Vagina (tissue), 2 donors: ENCODE measurements around the gene BRD2. TPM values are rescaled to one million over a fixed set of nuclear protein-coding genes. Genes with fewer than 3 reads are reported as not detected.

Experiments used
- DNase-seq, 2 donors: peaks; one replicate each; pipeline ENCODE4 v3.0.0-alpha.2; 2017; ENCODE audit errors: extremely low spot score in 2 of 2
- H3K27ac ChIP-seq: fragments of 200-600 bp; sonication (generic); one replicate; pipeline ENCODE4 v1.5.1; 2019
- H3K27me3 ChIP-seq: fragments of 200-600 bp; sonication (generic); one replicate; pipeline ENCODE4 v1.5.1; 2019
- H3K36me3 ChIP-seq, 2 donors: fragments of 200-600 bp; sonication (generic); one replicate each; pipeline ENCODE4 v1.5.1; 2017 to 2019
- H3K4me1 ChIP-seq: fragments of 200-600 bp; sonication (generic); one replicate; pipeline ENCODE4 v1.5.1; 2019
- H3K4me3 ChIP-seq, 2 donors: fragments of 200-600 bp; sonication (generic); 1 replicate in 1 of 2; 2 replicates in 1 of 2; pipeline ENCODE4 v1.5.1; 2016 to 2019
- H3K9me3 ChIP-seq: fragments of 200-600 bp; sonication (generic); one replicate; pipeline ENCODE4 v1.5.1; 2019
- CTCF ChIP-seq, 3 experiments: fragments of 450-650 bp in 2 of 3; fragments of 200-600 bp in 1 of 3; sonication (generic) in 1 of 3; IDR thresholded peaks; one replicate each; pipeline ENCODE4 v1.5.1; 2017 to 2019; ENCODE audit warnings: antibody characterized with exemption in 3 of 3, mild to moderate bottlenecking in 2 of 3, moderate library complexity in 2 of 3
- POLR2A ChIP-seq, 2 donors: fragments of 450-650 bp; IDR thresholded peaks; one replicate each; pipeline ENCODE4 v1.6.1; 2017; ENCODE audit warnings: antibody characterized with exemption in 2 of 2, mild to moderate bottlenecking in 2 of 2, moderate library complexity in 2 of 2
- POLR2AphosphoS5 ChIP-seq, 2 donors: sonication (generic); formaldehyde crosslinking; IDR thresholded peaks; one replicate each; pipeline ENCODE4 v1.9.0; 2017; ENCODE audit warnings: antibody characterized with exemption in 2 of 2, mild to moderate bottlenecking in 2 of 2, low read depth in 1 of 2; ENCODE audit not compliant: insufficient read depth in 1 of 2
- intact Hi-C: fragments of 100-400 bp; cut with DNase I; formaldehyde crosslinking; loops from one replicate; pipeline ENCODE4 v1.15.1; 2023
- total RNA-seq: library from RNA; depleted of rRNA; stranded (reverse); fragments of >200 nt; gene quantifications from one replicate; pipeline ENCODE4 v1.2.3, GENCODE V29; 2016

BRD2 gene
- total RNA-seq, 1 donor from 2014 or later, result 125 TPM

DNA sequence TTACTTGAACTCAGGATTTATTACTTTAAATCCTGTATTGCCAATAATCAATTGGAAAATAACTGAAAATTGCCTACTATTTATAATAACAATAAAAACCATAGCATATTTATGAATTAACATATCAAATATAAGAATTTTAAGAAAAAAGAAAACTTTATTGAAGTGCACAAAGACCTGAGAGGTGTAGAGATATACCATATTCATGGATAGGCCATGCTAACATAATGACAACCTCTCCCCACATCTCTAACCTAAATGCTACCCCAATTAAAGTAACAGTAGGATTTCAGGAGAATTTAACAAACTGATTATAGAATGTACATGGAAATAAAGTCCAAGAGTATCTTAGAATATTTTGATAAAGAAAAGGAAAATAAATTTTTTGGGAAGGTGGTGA lies 22.4 kb upstream of the BRD2 start:
- Histone ChIP-seq H3K27me3 (no peaks in the 10 kb centered on the region), H3K4me3 (no peak overlapping the region), H3K27ac (no peak overlapping the region), H3K36me3 (no peaks in the 10 kb centered on the region), H3K9me3 (no peaks in the 10 kb centered on the region), H3K4me1 (no peaks in the 10 kb centered on the region)
- DNase-seq, result no peak
- intact Hi-C loops, result no loop called here
- TF ChIP-seq CTCF (IDR thresholded peaks at IDR 0.05) (no peak), POLR2AphosphoS5 (IDR thresholded peaks at IDR 0.05; ENCODE audit: insufficient read depth in 1 of 2, low read depth in 1 of 2) (no peak), POLR2A (IDR thresholded peaks at IDR 0.05) (no peak)

DNA sequence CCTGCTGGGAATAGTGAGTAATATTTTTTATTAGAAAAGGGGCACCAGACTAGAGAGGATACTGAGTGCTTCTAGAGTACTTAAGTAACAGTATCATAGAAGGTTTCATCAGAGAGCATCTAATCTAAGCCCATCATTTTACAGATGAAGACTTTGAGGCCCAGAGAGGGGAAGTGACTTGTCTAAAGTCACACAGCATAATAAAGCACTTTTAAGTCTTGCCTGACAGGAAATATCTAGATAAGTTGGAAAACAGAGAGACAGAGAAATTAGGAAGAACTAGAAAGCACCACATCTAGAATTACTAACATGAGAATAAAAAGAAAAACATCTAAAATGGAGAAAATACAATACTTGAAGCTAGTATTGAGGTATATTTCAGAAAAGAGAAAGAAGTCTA lies 21.5 kb upstream of the BRD2 start:
- TF ChIP-seq POLR2A (IDR thresholded peaks at IDR 0.05) (no peak), CTCF (IDR thresholded peaks at IDR 0.05) (no peak)
- Histone ChIP-seq H3K9me3 (no peaks in the 10 kb centered on the region), H3K36me3 (no peaks in the 10 kb centered on the region), H3K4me1 (no peaks in the 10 kb centered on the region), H3K4me3 (no peak overlapping the region), H3K27me3 (no peaks in the 10 kb centered on the region), H3K27ac (no peak overlapping the region)
- no peak for DNase-seq
- intact Hi-C loops, result no loop called here

GRCh38 chr6:32947552-32948465 lies 20.6 kb upstream of the BRD2 start:
- Histone ChIP-seq H3K4me1 (no peaks in the 10 kb centered on the region), H3K9me3 (no peaks in the 10 kb centered on the region), H3K36me3 (no peaks in the 10 kb centered on the region), H3K4me3 (no peak overlapping the region), H3K27me3 (no peaks in the 10 kb centered on the region), H3K27ac (no peak overlapping the region)
- intact Hi-C loops, result no loop called here
- no peak for TF ChIP-seq CTCF (IDR thresholded peaks at IDR 0.05)
- no peak for TF ChIP-seq POLR2A (IDR thresholded peaks at IDR 0.05)
- TF ChIP-seq POLR2AphosphoS5 (IDR thresholded peaks at IDR 0.05; ENCODE audit: insufficient read depth in 1 of 2, low read depth in 1 of 2), result no peak
- no peak for DNase-seq

DNA sequence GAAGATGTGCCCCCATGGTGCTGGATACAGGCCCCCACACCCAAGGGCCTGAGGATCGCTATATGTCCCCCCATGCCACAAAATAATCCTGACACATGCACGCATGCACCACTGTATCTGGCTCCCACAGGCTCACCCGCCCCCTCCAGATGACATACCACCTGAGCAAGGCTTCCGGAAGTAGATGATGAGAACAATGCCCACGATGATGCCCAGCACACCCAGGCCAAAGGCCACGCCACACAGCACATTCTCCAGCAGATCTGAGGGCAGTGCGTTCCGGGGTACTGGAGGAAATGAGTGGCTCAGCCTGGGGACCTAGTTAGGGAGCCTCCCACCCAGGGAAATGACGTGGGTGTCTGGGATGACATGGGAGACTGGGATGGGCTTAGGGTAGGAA lies 19.3 kb upstream of the BRD2 start:
- Histone ChIP-seq H3K4me3 (no peak overlapping the region), H3K27ac (no peak overlapping the region), H3K4me1 (no peaks in the 10 kb centered on the region), H3K9me3 (no peaks in the 10 kb centered on the region), H3K27me3 (no peaks in the 10 kb centered on the region), H3K36me3 (no peaks in the 10 kb centered on the region)
- DNase-seq, result no peak
- intact Hi-C loops, result no loop called here
- TF ChIP-seq POLR2A (IDR thresholded peaks at IDR 0.05), result no peak
- TF ChIP-seq POLR2AphosphoS5 (IDR thresholded peaks at IDR 0.05; ENCODE audit: insufficient read depth in 1 of 2, low read depth in 1 of 2), result no peak
- TF ChIP-seq CTCF (IDR thresholded peaks at IDR 0.05), result no peak

DNA sequence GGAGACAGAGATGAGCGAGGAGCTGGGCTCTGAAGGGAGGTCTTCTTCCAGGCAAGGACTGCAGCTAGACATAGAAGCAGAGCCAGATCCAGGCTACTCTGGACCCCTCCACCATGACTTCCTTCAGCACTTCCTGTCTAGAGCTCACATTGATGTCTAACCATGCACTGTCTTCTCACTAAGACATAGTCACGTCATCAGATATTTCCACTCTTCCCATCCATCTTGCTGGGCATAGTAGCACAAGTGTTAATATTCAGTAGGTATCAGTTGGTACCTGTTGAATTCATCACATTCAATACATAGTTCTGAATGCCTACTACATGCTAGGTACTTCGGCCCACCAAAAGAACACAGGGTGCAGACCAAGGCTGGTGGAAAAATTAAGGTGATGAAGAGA lies 18.4 kb upstream of the BRD2 start:
- H3K27me3 ChIP-seq, result no peaks in the 10 kb centered on the region
- TF ChIP-seq CTCF (IDR thresholded peaks at IDR 0.05) (no peak), POLR2A (IDR thresholded peaks at IDR 0.05) (no peak), POLR2AphosphoS5 (IDR thresholded peaks at IDR 0.05; ENCODE audit: insufficient read depth in 1 of 2, low read depth in 1 of 2) (no peak)
- no peaks in the 10 kb centered on the region for H3K9me3 ChIP-seq
- no peaks in the 10 kb centered on the region for H3K4me1 ChIP-seq
- H3K27ac ChIP-seq, result no peak overlapping the region
- H3K36me3 ChIP-seq, result no peaks in the 10 kb centered on the region
- no peak for DNase-seq
- intact Hi-C loops, result no loop called here
- H3K4me3 ChIP-seq, result no peak overlapping the region
